Measurements from ENCODE around the gene FAHD2A. TPM values are rescaled to one million over a fixed set of nuclear protein-coding genes. Genes with fewer than 3 reads are reported as not detected.

Gene FAHD2A
- total RNA-seq, 1 donor from 2014 or later = 32.4 TPM

GRCh38 chr2:95356821-95357700 lies 45.4 kb upstream of the FAHD2A start:
- DNase-seq = no peak
- no peak for TF ChIP-seq CTCF (IDR thresholded peaks at IDR 0.05; ENCODE audit: borderline replicate concordance)
- Histone ChIP-seq H3K4me1 (no peaks in the 10 kb centered on the region), H3K27me3 (ENCODE audit: low read depth) (no peaks in the 10 kb centered on the region), H3K4me3 (no peak overlapping the region), H3K36me3 (no peaks in the 10 kb centered on the region), H3K27ac (replicated peaks) (no peak overlapping the region), H3K9me3 (replicated peaks) (peaks cover 6% of the 10 kb centered on the region)
- intact Hi-C loops (cut with micrococcal nuclease) = no loop called here

GRCh38 chr2:95357717-95358280 lies 44.7 kb upstream of the FAHD2A start:
- DNase-seq = no peak
- H3K36me3 ChIP-seq = no peaks in the 10 kb centered on the region
- intact Hi-C loops (cut with micrococcal nuclease) = no loop called here
- H3K27ac ChIP-seq (replicated peaks) = no peak overlapping the region
- H3K4me1 ChIP-seq = no peaks in the 10 kb centered on the region
- no peak for TF ChIP-seq CTCF (IDR thresholded peaks at IDR 0.05; ENCODE audit: borderline replicate concordance)
- no peak overlapping the region for H3K4me3 ChIP-seq
- H3K27me3 ChIP-seq (ENCODE audit: low read depth) = no peaks in the 10 kb centered on the region
- H3K9me3 ChIP-seq (replicated peaks) = peaks cover 6% of the 10 kb centered on the region

- Histone ChIP-seq H3K9me3 (replicated peaks) (peaks cover 6% of the 10 kb centered on the region), H3K27me3 (ENCODE audit: low read depth) (no peaks in the 10 kb centered on the region), H3K4me3 (no peak overlapping the region), H3K27ac (replicated peaks) (no peak overlapping the region), H3K4me1 (no peaks in the 10 kb centered on the region), H3K36me3 (no peaks in the 10 kb centered on the region)
- no peak for TF ChIP-seq CTCF (IDR thresholded peaks at IDR 0.05; ENCODE audit: borderline replicate concordance)
- DNase-seq = no peak
- intact Hi-C loops (cut with micrococcal nuclease) = no loop called here
Observed at GRCh38 chr2:95359031-95359430, 43.5 kb upstream of the FAHD2A start.

GRCh38 chr2:95359501-95359930 lies 43.0 kb upstream of the FAHD2A start:
- H3K36me3 ChIP-seq = no peaks in the 10 kb centered on the region
- no peak overlapping the region for H3K4me3 ChIP-seq
- intact Hi-C loops (cut with micrococcal nuclease) = no loop called here
- H3K4me1 ChIP-seq = no peaks in the 10 kb centered on the region
- H3K27me3 ChIP-seq (ENCODE audit: low read depth) = no peaks in the 10 kb centered on the region
- no peak overlapping the region for H3K27ac ChIP-seq (replicated peaks)
- peak; percentile 14 for DNase-seq
- H3K9me3 ChIP-seq (replicated peaks) = peaks cover 6% of the 10 kb centered on the region
- no peak for TF ChIP-seq CTCF (IDR thresholded peaks at IDR 0.05; ENCODE audit: borderline replicate concordance)

GRCh38 chr2:95361216-95361980 lies 41.1 kb upstream of the FAHD2A start:
- intact Hi-C loops (cut with micrococcal nuclease) = no loop called here
- peak; percentile 3 for DNase-seq
- no peaks in the 10 kb centered on the region for H3K36me3 ChIP-seq
- TF ChIP-seq CTCF (IDR thresholded peaks at IDR 0.05; ENCODE audit: borderline replicate concordance) = no peak
- H3K27ac ChIP-seq (replicated peaks) = no peak overlapping the region
- H3K4me3 ChIP-seq = no peak overlapping the region
- no peaks in the 10 kb centered on the region for H3K9me3 ChIP-seq (replicated peaks)
- H3K4me1 ChIP-seq = no peaks in the 10 kb centered on the region
- H3K27me3 ChIP-seq (ENCODE audit: low read depth) = no peaks in the 10 kb centered on the region
